GM21390 (cell line): ENCODE measurements around the gene AP1M1.

Source experiments
- ATAC-seq: cut with Tn5 transposase; IDR thresholded peaks from one replicate; pipeline ENCODE4 v1.9.1; 2021; ENCODE audit not compliant: unreplicated experiment

Gene AP1M1

GRCh38 chr19:16207063-16207462, 9.4 kb downstream of the AP1M1 start:
- no peak for ATAC-seq

- no peak for ATAC-seq
These were observed 9.8 kb downstream of the AP1M1 start for GRCh38 chr19:16207490-16208025.

GRCh38 chr19:16208064-16208759, 10.5 kb downstream of the AP1M1 start:
- no peak for ATAC-seq

GRCh38 chr19:16208847-16209665, 11.3 kb downstream of the AP1M1 start:
- ATAC-seq = no peak

GRCh38 chr19:16210168-16210567, 12.5 kb downstream of the AP1M1 start:
- no peak for ATAC-seq

- no peak for ATAC-seq
These were observed 15.4 kb downstream of the AP1M1 start for GRCh38 chr19:16213076-16213475.

- ATAC-seq = no peak
These were observed 19.3 kb downstream of the AP1M1 start for GRCh38 chr19:16216744-16217670.

- ATAC-seq = no peak
These were observed 20.2 kb downstream of the AP1M1 start for GRCh38 chr19:16217716-16218451.

- no peak for ATAC-seq
These were observed 21.1 kb downstream of the AP1M1 start for GRCh38 chr19:16218851-16219250.

- no peak for ATAC-seq
These were observed 25.1 kb downstream of the AP1M1 start for GRCh38 chr19:16222806-16223205.

GRCh38 chr19:16223746-16224145, 26.0 kb downstream of the AP1M1 start:
- no peak for ATAC-seq

- no peak for ATAC-seq
These were observed 26.8 kb downstream of the AP1M1 start for GRCh38 chr19:16224293-16225045.

- ATAC-seq = no peak
These were observed 27.8 kb downstream of the AP1M1 start for GRCh38 chr19:16225279-16226183.

- no peak for ATAC-seq
These were observed 28.5 kb downstream of the AP1M1 start for GRCh38 chr19:16226184-16226591.

GRCh38 chr19:16226878-16227836, 29.4 kb downstream of the AP1M1 start:
- no peak for ATAC-seq

- ATAC-seq = no peak
These were observed 30.3 kb downstream of the AP1M1 start for GRCh38 chr19:16227837-16228636.
